ENCODE measurements around the gene NTN3. TPM values are rescaled to one million over a fixed set of nuclear protein-coding genes. Genes with fewer than 3 reads are reported as not detected.

The NTN3 gene
- total RNA-seq, 1 donor = 0.36 TPM

DNA sequence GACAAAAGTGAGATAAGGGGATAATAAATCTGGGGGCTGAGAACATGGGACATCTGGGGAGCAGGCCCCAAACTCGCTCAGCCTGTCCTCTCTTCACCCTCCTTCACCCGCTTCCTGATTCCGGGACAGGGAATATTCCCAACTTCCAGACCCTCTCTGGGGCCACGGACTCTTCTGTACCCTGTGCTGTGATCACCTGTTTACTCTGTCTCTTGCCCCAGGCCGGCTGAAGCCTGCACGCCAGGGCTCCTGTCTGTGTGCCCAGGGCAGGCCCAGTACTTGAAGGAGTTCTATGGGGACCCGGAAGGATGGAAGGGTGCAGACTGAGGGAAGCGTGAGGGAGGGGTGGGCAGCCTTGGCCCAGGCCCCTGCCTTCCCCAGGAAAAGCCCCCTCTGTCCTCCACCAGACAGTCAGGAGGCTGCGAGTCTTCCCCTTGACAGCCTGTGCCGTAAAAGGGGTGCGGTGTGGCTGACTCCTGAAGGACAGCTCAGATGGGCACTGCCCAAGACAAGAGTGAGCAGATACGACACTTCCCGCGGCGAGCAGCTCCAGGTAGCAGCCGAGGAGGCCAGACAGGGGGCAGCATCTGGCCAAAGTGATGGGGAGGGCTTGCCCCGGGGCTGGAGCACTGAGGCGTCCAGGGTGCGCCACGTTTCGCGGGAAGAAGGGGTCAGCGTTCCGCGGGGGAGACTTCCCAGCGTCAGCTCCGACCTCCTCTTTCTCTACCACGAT lies 42.9 kb upstream of the NTN3 start:
- Histone ChIP-seq H3K27ac (ENCODE audit: low read depth, low read length) (peak overlapping the region; percentile 75), H3K79me2 (ENCODE audit: insufficient read depth, low read length) (peaks cover 35% of the 10 kb centered on the region), H3K36me3 (ENCODE audit: insufficient read depth, low read length) (peaks cover 15% of the 10 kb centered on the region), H3K4me1 (ENCODE audit: insufficient read depth, low read length) (peaks cover 10% of the 10 kb centered on the region), H3K27me3 (ENCODE audit: insufficient read depth, low read length) (no peaks in the 10 kb centered on the region), H2AFZ (ENCODE audit: low read length) (peak overlapping the region; percentile 93), H3K4me2 (ENCODE audit: insufficient read depth, low read length) (peak overlapping the region; percentile 89), H4K20me1 (ENCODE audit: insufficient read depth, low read length) (peaks cover 6% of the 10 kb centered on the region), H3K9me3 (ENCODE audit: low read depth, low read length) (no peaks in the 10 kb centered on the region), H3K4me3 (ENCODE audit: insufficient read depth, low read length) (peak overlapping the region; percentile 87)
- peak; percentile 85 for DNase-seq (ENCODE audit: insufficient read length, low spot score, missing footprints)
- TF ChIP-seq, protein P1, sequence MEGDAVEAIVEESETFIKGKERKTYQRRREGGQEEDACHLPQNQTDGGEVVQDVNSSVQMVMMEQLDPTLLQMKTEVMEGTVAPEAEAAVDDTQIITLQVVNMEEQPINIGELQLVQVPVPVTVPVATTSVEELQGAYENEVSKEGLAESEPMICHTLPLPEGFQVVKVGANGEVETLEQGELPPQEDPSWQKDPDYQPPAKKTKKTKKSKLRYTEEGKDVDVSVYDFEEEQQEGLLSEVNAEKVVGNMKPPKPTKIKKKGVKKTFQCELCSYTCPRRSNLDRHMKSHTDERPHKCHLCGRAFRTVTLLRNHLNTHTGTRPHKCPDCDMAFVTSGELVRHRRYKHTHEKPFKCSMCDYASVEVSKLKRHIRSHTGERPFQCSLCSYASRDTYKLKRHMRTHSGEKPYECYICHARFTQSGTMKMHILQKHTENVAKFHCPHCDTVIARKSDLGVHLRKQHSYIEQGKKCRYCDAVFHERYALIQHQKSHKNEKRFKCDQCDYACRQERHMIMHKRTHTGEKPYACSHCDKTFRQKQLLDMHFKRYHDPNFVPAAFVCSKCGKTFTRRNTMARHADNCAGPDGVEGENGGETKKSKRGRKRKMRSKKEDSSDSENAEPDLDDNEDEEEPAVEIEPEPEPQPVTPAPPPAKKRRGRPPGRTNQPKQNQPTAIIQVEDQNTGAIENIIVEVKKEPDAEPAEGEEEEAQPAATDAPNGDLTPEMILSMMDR (IDR thresholded peaks at IDR 0.05; ENCODE audit: extremely low read depth, low read depth, low read length) = peak; percentile 13

DNA sequence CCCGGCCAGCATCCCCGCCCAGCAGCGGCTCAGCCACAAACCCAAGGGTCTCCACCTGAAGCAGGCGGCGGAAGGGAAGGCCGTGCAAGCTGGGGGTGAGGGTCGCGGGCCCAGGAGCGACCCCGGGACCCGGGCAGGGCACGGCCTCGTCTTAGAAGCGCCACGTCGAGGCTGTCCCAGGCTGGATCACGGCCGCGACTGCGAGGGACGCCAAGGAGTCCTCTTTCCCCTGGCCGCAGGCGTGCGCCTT lies 42.4 kb upstream of the NTN3 start:
- Histone ChIP-seq H3K4me3 (ENCODE audit: insufficient read depth, low read length) (peak overlapping the region; percentile 87), H3K4me1 (ENCODE audit: insufficient read depth, low read length) (peaks cover 10% of the 10 kb centered on the region), H3K27ac (ENCODE audit: low read depth, low read length) (peak overlapping the region; percentile 75), H4K20me1 (ENCODE audit: insufficient read depth, low read length) (peaks cover 6% of the 10 kb centered on the region), H3K36me3 (ENCODE audit: insufficient read depth, low read length) (peaks cover 18% of the 10 kb centered on the region), H3K9me3 (ENCODE audit: low read depth, low read length) (no peaks in the 10 kb centered on the region), H3K27me3 (ENCODE audit: insufficient read depth, low read length) (no peaks in the 10 kb centered on the region), H3K4me2 (ENCODE audit: insufficient read depth, low read length) (peak overlapping the region; percentile 89), H3K79me2 (ENCODE audit: insufficient read depth, low read length) (peaks cover 38% of the 10 kb centered on the region), H2AFZ (ENCODE audit: low read length) (peak overlapping the region; percentile 93)
- DNase-seq (ENCODE audit: insufficient read length, low spot score, missing footprints) = no peak
- TF ChIP-seq, protein P1 (IDR thresholded peaks at IDR 0.05; ENCODE audit: extremely low read depth, low read depth, low read length) = no peak

DNA sequence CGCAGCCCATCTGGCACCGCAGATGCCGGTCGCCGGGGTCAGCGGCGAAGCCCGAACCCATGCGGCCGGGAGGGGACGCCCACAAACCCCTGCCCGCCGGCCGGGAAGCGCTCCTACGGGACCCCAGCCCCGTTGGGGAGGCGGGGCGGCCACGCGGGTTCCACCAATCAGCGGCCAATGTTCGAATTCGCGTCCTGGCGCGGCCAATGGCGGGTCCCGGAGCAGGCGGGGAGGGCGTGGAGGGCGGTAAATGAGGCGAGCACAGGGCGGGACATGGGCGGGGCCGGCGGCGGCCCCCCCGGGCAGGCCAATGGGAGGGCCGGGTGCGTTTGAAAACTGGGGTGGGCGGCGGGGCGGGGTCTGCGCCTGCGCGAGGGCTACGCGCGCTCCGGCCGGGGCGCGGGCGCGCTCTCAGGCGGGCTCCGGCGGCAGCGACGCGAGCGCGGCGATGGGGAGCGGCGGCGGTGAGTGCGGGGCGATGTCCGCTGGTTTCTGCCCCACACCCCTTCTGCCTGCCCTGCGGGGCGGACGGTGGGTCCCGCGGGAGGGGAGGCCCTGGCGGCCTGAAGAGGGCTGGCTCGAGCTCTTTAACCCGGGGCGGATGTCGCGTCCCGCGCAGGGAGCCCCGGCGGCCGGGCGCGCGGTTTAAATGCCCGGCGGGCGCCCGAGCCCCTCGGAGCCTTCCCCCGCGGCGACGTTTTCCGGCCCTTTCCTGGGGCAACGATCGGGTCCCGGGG lies 41.9 kb upstream of the NTN3 start, which contains the start of gene CCNF:
CCNF (plus strand) TSS at position 414 of the 737 bp plus-strand sequence; CDS start at position 449, 35 bp downstream.
- peak; percentile 100 for DNase-seq (ENCODE audit: insufficient read length, low spot score, missing footprints)
- peak within 1 kb of the TSS; percentile 75 for H3K27ac ChIP-seq (ENCODE audit: low read depth, low read length)

More for the DNA sequence above, 41.9 kb upstream of the NTN3 start, which contains the start of gene CCNF:
- Histone ChIP-seq H3K36me3 (ENCODE audit: insufficient read depth, low read length) (peaks cover 21% of the 10 kb centered on the region), H3K9me3 (ENCODE audit: low read depth, low read length) (no peaks in the 10 kb centered on the region), H2AFZ (ENCODE audit: low read length) (peak within 1 kb of the TSS; percentile 93), H3K4me2 (ENCODE audit: insufficient read depth, low read length) (peak within 1 kb of the TSS; percentile 89), H4K20me1 (ENCODE audit: insufficient read depth, low read length) (peaks cover 6% of the 10 kb centered on the region), H3K79me2 (ENCODE audit: insufficient read depth, low read length) (peaks cover 39% of the 10 kb centered on the region), H3K4me1 (ENCODE audit: insufficient read depth, low read length) (peaks cover 10% of the 10 kb centered on the region), H3K27me3 (ENCODE audit: insufficient read depth, low read length) (no peaks in the 10 kb centered on the region), H3K4me3 (ENCODE audit: insufficient read depth, low read length) (peak within 1 kb of the TSS; percentile 87)
- TF ChIP-seq, protein P1 (IDR thresholded peaks at IDR 0.05; ENCODE audit: extremely low read depth, low read depth, low read length) = no peak
